GM21528 (cell line): Measurements from ENCODE around the gene NAAA.
"Not testable (repeated sequence)": the region's sequence is repeated elsewhere in the genome, so short reads cannot be mapped to it uniquely, and the experiment has no call there.

ENCODE experiments used
- ATAC-seq: cut with Tn5 transposase; IDR thresholded peaks from one replicate; pipeline ENCODE4 v1.9.1; 2021; ENCODE audit warnings: mild to moderate bottlenecking, moderate library complexity; ENCODE audit not compliant: unreplicated experiment, low FRiP score

NAAA gene

DNA sequence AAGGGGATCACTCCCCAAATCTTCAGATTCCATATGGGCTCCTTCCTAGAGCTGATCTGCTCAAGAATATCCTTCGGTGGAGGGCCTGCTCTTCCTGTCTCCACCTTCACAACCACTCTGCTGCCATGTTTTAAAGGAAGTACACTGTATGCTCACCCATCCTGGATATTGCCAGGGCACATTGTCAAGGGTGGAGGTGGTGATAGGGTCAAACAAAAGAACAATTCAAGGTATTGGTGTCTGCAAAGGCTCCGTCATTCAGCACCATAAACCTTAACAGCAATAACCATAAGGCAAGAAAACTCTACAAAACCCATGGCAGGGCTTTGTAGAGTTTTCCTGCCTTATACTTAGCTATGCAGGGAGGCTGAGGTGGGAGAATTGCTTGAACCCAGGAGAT is 18.9 kb downstream of the NAAA start:
- no peak for ATAC-seq

DNA sequence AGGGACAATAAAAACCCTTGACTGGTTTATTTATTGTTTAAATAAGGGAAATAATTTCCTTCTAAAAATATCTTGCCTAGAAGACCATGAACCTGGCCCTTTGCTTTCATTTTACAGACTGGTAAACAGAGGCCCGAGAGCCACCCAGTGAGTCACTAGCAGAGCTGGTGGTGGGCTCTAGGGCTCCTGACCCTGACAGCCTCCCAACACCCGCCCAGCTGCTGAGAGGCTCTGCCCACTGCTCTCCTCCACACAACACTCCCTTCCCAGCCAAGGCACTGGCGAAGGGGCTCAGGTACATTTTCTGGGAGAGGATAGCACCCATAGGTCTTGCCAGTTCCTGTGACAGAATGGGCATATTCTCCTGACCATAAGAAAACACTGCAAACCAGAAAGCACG is 20.5 kb downstream of the NAAA start:
- no peak for ATAC-seq

DNA sequence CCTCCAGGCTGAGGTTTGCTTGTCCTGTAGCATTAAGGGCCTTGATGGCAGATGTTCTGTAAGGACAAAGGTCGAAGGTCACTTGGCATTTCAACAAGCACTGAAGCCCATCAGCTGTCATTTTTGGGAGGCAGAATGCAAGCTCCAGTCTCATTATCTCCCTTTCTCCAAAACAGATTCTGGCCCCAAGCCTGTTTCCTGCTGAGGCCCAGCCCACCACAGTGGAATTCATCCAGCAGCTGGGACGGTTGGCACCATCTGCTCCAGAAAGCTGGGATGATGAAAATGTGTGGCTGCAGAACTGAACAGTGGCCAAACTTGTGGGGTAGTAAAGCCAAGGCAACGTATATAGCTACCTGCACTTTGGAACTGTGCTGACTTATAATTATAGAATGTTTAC is 20.9 kb downstream of the NAAA start:
- ATAC-seq = no peak

DNA sequence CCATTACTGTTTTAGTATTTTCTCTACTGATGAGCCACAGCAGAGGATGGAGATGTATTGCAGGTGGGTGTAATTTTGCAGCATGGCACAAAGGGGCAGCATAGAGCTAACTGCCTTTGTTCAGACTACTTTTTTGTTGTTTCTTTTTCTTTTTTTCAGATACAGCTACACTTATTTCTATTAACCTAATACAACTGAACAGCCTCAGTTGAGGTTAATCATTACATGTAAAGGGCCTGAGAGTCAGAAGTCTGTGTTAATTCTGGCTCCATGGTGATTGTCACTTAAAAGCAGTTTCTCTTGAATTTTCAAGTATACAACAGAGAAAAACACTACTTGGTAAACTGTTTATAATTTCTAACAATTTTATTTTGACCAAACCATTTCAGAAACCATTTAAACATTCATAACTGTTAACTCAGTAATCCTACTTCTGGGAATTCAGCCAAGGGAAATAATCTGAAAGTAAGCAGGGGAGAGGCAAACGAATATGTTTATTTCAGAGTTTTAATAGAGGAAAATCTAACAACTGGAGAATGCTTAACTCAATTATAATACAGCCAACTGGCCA is 24.6 kb downstream of the NAAA start:
- ATAC-seq = peak; percentile 73

DNA sequence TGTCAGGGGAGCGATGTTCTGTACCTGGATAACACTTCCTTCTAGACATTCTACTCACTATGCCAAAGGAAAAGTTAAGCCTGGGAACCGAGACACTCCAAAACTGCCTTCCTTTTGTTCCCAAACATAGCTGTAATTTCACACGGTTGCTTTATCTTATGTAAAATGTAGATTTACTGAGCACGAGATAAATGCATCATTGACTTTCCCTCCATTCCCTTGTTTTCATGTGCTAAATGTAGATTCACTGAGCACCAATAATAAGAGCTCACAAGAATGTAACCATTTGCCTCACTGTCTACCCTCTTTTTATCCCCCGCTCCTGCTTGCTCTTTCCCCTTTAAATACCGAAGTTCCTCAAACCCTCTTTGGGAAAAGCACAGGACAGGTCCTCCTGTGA is 27.8 kb downstream of the NAAA start:
- ATAC-seq = no peak

DNA sequence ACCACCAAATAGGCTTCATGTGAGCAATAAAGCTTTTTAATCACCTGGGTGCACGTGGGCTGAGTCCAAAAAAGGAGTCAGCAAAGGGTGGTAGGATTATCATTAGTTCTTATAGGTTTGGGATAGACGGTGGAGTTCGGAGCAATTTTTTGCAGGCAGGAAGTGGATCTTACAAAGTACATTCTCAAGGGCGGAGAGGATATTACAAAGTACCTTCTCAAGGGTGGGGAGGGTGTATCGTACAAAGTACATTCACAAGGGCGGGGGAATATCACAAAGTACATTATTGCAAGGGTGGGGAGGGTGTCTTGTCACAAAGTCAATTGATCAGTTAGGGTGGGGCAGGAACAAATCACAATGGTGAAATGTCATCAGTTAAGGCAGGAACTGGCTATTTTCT is 30.0 kb downstream of the NAAA start:
- ATAC-seq = not testable (repeated sequence)

DNA sequence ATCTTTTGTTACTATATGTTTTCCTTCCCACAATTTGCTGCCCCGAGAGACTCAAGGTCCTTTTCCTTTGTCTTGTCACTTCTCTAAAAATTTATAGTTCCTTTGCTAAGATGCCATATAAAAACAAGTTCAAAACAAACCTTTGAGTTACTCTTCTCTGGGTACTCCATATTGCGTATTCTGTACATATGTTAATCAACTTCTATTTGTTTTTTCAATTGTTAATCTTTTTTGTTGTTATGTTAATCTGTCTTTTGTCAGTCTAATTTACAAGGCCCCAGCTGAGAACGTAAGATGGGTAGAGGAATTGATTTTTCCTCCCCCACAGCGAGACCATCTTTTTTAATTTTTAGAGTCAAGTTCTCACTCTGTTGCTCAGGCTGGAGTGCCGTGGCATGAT is 31.4 kb downstream of the NAAA start:
- no peak for ATAC-seq

DNA sequence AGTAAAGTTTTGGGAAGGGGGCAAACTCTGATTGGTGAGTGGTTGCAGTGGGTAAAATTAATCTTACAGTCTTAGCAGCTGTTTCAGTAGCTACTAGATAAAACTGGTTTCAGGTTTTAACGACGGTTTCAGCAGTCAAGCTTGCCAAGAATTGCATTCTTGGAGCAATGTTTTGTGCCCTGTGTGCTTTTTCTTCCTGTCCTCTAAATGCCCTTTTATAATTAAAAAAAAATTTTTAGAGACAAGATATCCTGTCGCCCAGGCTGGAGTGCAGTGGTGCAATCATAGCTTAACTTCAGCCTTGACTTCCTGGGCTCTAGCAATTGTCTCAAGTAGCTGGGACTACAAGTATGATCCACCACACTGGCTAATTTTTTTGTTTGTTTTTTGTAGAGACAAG is 32.3 kb downstream of the NAAA start:
- ATAC-seq = no peak

DNA sequence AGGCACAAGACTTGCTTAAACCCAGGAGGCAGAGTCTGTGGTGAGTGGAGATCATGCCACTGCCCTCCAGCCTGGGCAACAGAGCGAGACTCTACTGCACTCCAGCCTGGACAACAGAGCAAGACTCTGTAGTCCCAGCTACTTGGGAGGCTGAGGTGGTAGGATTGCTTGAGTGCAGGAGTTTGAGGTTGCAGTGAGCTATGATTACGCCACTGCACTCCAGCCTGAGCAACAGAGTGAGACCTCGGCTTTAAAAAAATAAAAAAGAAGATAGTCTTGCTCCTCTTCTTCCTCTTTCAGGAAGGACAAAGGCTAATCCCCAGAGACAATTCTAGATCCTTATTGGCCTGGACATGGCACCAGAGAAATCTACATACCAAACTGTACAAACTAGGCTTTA is 32.8 kb downstream of the NAAA start:
- ATAC-seq = no peak

DNA sequence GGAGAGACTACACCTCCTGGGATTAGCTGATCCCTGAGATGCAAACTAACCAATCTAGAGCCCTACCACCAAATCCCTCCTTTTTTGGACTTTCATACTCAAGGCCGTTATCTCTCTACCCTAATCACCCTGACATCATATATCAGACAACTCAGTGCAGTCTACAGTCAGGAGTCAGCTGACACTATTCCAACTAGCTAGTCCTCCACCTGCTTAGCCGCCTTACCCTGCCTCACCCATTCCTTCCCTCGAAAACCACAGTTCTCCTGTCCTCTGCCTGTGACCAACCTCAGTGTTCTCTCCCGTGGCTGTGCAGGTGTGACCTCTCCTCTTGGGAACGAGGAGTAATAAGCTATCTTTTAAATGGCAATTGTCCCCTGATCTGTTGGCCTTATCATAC is 36.7 kb downstream of the NAAA start:
- ATAC-seq = no peak

DNA sequence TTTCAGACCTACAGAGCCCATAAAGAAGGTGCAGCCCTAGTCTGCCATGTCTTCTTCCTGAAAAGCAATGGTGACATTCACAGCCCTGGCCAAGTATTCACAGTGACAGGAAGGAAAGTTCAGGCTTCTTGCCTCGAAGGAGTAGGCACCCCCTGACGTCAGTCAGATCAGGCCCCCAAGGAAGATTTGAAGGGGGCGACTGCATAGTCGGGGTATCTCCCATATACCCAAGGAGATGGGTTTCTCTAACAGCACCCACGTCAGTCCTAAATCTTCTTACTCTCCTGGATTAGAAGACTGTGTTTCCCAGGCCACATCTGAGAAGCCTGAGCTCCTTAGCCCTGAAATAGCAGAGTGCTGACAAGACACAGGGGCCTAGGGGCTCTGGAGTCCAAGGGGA is 38.5 kb downstream of the NAAA start, which contains the start of gene PPEF2:
Gene PPEF2, minus strand, starts transcription at position 101 of the 400 bp plus-strand sequence. CDS start 6,127 bp downstream, outside the sequence.
- ATAC-seq = no peak

DNA sequence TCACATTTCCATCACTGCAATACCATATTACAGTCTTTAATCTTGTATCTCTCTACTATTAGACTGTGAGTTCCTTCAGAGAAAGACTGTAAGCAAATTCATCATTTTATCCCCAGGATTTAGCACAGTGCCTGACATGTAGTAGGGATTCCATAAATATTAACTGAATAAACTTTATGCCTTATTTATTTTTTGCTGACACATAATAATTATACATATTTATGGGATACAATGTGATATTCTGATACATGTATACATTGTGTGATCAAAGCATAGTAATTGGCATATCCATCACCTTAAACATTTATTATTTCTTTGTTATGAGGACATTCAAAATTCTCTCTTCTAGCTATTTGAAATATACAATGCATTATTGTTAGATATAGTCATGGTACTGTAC is 42.3 kb downstream of the NAAA start:
- ATAC-seq = no peak

DNA sequence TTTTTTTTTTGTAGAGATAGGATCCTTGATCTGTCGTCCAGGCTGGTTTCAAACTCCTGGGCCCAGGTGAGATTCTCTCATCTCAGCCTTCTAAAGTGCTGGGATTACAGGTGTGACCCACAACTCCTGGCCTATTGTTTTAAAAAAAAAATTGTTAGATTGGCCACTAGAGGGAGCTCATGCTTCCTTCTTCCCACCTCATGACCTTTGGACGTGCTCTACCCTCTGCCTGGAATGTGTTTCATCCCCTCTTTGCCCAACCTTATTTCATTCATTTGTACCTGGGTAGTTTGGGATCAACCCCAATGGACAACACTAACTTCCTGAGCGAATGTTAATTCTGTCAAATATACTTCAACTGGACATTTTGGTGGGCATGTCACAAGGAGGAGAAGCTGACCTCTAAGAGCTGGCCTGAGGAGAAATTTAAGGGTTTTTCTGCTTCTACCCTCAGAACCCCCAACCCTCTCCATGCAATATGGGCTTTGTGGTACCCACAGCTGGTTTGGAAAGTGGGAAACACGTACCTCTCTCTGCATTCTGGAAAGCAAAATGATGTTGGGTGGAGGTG is 45.0 kb downstream of the NAAA start:
- no peak for ATAC-seq

DNA sequence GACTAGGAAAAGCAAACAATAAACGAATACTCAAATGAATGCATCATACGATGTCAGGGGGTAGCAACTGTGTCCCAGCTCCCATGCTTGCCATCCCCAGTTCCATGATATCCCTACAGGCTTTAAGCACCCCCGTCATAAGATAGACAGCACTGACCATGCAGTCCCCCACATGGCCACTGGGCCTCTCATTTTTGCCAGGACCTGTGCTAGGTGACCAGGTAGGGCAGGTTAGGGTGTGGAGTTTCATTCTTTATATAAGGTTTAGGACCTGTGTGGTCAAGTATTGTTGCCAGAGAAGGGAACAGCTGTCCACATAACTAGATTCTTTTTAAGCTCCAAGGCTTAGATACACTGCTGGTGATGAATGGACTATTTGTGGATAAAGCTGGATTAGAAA is 48.3 kb downstream of the NAAA start:
- no peak for ATAC-seq

DNA sequence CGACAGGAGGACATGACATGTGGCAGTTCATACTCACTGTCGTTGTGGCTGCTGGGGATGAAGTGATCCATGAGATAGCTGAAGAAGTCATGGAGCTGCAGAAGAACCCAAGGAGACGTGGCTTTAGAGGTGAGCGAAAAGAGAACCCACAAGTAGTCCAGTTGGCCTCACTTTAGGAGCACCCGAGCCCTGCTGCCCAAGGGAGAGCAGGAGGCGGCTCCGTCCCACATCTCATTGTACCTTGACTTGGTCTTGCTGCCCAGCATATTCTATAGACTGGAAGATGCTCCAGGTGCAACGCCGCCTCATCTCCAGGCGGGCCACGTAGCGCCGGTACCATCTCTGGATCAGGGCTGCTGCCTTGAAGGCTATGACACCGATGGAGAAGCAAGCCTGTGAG is 49.2 kb downstream of the NAAA start:
- no peak for ATAC-seq

DNA sequence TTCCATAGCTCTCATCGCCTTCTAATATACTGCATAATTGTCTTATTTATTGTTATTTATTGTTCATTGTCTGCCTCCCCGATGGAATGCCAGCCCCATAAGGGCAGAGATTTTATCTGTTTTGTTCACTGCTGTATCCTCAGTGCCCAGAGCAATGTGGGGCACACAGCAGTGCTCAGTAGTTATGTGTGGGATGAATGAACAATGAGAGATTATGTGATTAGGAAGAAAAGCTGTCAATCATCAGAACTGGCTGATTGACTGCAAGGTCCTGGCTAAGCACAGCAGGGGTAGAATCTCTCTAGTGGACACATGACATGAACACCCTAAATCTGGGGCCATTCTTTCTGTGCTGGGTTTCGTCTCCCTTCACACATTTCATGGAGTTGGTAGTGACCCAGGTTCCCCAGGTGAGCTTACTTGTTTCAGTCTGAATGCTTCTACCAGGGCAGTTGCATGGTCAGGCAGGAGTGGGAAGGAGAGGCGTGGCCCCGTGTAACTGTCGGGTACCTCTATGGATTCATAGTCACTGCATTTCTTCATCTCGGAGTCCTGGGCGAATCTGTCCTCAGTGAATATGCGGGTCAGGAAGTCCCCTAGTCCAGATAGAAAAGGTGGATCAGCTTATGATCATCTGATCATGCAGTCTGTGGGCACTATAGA is 51.1 kb downstream of the NAAA start:
- no peak for ATAC-seq

DNA sequence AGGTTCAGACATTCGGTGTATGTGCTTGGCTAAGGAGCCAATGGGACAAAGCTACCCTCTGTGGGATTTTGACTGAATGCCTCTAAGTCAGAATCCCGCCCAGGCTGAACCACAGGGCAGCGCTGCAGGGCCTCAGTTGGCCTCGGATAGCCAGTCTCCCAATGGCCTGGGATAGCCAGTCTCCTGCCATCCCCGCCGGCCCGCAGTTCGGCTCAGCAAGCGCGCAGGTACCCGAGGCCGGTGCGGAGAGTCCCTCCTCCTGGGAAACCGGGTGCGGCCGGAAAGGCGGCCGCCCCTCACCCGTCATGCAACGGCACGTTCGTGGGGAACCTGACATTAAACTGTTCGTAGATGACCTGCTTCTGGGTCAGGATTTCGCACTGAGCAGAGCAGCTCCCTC is 54.7 kb downstream of the NAAA start:
- ATAC-seq = no peak

DNA sequence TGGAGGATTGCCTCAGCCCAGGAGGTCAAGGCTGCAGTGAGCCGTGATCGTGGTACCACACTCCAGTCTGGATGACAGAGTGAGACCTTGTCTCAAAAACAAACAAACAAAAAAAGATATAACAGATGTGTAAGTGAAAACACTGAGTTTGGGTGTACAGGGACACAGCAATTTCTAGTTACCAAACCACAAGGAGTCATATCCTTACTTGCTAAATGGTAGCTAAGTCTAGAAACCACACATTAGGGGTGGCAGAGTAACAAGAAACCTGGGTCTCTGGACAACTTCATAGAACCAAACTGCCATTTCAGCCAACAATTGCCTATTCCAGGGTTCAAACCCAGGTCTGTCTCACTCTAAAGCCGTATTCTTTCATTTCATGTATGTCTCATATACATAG is 59.3 kb downstream of the NAAA start:
- ATAC-seq = no peak

DNA sequence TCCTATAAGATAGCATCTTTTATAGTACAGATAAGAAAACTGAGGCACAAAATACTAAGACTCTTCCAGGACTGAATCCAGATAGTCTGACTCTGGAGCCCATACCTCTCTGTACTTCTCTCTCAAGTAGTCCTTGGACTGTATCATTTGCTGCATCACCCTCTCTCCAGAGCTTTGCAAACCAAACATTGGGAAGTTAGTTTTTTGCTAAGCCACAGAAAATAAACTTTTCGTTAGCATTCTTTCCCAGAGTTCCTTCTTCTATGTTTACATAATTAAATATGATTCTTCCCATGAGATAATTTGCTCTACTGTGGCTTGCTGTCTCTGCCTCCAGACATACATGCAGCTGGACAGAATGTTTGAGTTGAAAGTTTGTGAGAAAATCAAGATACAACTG is 60.5 kb downstream of the NAAA start:
- no peak for ATAC-seq

DNA sequence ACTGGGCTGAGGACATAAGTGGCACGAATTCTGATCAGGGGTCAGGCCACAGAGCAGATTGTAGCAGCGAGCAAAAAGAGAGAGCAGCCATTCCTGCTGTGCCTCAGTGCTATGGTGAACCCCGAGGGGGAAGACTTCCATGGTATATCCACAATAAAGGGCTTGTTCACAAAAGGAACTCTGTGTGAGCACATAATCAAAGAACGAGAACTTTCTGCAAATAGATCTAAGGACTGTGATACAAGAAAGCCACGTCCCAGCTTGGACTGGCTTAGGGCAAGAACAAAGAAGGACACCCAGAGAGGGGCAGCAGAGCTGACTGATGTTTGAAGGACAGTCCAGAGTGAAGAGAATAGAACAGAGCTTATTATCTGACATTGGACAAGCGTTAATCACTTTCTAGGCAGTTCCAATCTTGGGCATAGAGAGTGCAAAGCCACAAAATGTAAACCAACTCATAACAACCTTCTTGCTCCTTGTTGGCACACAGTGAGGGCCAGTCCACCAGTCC is 62.5 kb downstream of the NAAA start:
- ATAC-seq = no peak

DNA sequence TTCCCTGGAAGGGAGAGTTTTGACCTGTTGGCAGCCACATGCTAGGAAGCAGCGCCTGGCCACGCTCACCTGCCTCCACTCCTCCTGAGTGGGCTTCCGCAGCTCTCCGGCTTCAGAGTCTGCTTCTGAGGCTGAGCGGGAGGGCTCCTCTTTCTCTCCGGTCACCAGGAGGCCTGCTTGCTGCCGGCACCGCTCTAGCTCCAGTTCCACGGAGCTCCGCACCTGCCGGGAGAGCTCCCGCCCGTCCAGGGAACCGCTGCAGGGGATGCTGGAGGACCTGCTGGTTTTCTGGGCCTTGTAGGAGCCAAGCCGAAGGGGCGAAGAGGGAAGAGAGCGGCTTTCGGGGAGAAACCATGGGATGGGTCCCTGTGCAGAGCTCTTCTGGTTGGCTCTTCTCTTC is 64.6 kb downstream of the NAAA start:
- no peak for ATAC-seq

DNA sequence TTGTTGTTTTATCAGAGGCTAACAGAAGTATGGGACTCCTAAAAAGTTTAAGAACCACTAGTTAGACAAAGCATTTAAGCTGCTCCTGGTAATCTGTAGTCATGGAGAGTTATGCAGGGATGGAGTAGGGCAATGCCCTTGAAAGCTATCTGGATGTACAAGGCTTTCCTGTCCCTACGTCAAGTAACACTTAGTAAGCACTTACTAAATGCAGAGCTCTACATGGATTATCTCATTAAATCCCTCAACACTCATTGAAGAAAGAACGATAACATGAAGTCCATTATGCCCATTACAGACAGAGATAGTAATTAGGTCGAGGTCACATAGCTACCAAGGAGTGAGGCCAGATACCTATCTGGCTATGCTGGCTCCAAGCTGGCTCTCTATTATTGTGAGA is 71.7 kb downstream of the NAAA start:
- ATAC-seq = no peak
